T-helper 1 cell (primary cell): ENCODE measurements around the gene LAMA1.

Source experiments
- DNase-seq, 5 donors: peaks; one replicate each; pipeline ENCODE4 v3.0.0-alpha.2; 2012 to 2020

The LAMA1 gene

GRCh38 chr18:7104649-7105048 lies 12.9 kb downstream of the LAMA1 start:
- DNase-seq: no peak

DNA sequence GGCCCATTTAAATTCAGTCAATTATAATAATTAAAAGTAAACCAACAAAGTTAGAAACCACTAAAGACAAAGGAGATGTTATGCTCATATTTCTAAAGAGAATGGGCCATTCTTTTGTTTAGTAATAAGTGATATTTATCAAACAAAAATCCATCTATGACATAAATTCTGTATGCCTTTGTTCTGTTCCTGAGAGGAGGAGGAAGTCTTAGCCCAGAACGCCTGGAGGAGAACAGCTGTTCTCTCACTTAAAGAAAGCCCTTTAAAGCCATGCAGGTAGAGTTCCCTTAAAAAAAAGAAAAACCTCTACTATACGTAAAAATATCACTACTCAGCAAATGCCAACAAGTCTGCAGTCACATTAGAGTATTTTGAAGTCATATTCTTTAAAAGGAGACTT lies 15.5 kb downstream of the LAMA1 start:
- DNase-seq: no peak

GRCh38 chr18:7096838-7097237 lies 20.8 kb downstream of the LAMA1 start:
- no peak for DNase-seq

DNA sequence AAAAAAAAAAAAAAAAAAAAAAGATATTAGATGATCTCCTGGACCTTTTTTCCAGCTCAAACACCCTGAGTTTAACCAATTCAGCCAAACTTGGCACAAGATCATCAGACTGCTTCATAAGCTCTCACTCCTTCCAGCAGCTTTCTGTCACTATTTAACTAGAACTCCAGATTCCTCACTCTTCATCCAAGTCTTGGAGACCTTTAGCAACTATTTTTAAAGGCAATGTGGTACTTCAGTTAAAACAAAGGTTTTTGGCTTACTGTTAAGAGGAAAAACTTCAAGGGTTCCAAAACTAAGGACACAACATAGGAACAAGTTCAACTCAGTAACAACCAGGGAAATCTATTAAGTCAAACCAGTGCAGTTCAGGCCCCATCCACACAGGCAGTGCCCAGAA lies 23.2 kb downstream of the LAMA1 start:
- no peak for DNase-seq

GRCh38 chr18:7090771-7091170 lies 26.8 kb downstream of the LAMA1 start:
- DNase-seq: no peak

GRCh38 chr18:7089369-7089768 lies 28.2 kb downstream of the LAMA1 start:
- no peak for DNase-seq

DNA sequence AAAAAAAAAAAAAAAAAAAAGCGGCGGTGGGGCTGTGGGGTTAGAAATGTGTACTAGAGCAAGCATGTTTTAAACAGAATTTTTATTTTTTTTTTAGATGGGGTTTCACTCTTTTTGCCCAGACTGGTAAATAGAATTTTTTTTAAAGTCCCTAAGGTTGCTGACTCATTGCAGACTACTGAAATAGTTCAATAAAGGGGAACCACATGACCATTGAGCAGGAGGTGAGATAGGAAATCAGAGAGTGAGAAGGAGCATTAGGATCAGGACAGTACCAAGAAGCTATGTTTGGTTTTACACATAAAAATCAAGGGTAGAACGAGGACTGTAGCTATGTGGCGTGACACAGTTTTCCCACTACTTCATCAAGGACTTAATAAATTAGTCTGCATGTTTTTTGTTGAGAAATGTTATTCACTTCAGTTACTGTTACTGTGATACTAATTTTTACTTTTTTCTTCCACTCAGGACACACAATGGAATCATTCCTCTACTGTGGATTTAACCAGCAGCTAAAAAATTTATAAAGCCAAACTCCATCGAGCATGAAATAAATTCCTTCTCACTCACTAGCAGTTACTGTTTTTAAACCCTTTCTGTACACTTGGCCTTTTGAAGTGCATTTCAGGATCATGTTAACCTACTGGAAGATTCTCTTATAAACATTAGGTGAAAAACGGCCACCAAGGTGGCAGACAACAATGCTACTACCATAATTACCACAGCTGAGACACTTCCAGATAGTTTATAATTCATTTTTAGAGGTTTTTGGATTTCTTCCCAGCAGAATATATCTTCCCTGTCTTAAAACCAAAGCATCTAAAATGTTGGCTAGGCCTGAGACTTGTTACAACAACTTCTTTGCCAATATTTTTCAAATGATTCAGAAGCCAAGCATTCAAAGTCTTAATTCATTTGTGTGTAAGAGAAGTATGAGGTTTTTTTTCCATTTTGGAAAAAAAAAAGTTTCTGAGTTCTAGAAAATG lies 33.2 kb downstream of the LAMA1 start:
- DNase-seq: no peak

GRCh38 chr18:7082671-7083070 lies 34.9 kb downstream of the LAMA1 start:
- DNase-seq: no peak

- DNase-seq: no peak
Measured at GRCh38 chr18:7079231-7079630, 38.4 kb downstream of the LAMA1 start.

DNA sequence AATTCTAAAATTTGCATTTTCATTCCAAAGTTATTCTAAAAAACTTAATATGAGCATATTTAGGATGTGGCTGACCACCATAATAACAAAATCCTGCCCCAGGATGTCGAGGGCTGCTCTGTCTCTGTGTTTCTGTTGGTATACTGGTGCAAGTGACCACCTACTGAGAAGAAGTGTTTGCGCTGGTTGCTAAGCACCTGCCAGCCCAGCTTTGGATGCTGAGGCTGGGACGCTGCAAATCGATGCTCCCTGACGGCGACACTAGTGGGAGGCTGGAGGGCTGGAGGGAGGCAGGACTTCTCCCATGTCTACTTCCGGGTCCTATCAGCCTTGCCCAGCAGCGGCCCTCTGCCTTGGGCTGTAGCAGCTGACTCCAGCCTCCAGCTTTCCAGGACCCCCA lies 45.0 kb downstream of the LAMA1 start:
- no peak for DNase-seq

DNA sequence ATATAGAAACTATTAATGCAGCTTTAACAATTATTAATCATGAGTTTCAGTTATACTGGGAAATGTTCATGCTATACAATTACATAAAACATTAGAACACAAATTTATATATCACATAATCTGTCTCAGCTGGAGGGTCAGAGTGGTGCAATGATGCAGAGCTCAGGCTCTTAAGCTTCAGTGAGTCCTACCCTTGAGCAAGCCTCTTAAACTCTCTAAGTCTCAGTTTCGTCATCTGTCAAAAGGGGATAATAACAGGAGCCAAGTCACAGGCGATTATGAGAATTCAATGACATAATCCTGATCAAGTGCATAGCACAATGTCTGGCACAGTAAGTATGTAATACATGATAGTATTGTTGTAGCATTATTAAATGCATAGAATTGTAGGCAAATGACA lies 46.0 kb downstream of the LAMA1 start:
- DNase-seq: no peak

DNA sequence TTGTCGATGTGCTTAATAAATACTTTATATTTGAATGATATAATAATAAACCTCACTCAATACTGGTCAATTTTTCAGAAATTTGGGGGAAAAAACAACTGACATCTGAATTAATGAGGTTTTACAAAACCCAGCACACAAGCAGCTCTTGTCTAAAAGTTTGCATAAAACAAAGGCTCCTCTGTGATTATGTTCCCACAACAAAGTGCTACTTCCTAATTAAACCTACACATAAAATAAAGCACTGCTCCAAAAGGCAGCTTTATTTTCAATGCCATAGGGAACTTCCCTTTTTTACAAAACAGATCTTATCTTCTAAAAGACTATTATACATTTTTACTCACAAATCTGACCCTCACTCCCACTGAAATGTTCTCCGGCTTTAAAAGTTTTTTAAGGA lies 47.1 kb downstream of the LAMA1 start:
- no peak for DNase-seq

DNA sequence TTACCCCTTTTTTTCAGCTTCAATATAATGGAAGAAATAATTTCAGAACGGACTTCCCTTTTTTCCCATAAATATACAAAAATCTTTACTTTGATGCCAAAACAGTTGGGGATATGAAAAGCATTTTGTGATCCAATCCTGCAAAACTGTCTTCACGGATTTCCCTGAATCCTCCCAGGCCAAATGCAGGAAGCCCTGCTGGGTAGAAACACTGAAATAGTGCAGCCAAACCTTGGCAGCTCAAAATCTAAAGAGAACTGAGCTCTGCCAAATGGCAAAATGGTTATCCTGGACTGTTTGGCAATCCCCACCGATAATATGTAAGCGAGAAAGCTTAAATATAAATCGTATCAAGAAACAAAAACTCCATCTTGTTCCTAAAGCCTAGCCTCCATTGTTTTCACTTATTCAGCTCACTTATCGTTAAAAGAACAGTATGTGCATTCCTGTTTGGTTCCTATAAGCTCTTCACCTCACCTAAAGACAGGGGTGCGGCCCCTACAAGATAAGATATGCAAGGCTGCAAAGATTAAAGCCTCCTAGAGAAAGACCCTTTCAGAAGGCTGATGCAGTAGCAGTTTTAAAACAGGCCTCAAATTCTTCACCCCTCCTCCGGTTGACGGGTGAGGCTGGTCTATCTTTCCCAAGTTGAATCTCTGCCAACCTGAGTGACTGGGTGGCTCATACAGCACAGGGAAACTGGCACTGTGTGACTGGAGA lies 48.6 kb downstream of the LAMA1 start:
- no peak for DNase-seq

GRCh38 chr18:7066965-7067555 lies 50.5 kb downstream of the LAMA1 start:
- no peak for DNase-seq

GRCh38 chr18:7065736-7066135 lies 51.9 kb downstream of the LAMA1 start:
- no peak for DNase-seq

- DNase-seq: no peak
Measured at GRCh38 chr18:7064346-7064745, 53.3 kb downstream of the LAMA1 start.

DNA sequence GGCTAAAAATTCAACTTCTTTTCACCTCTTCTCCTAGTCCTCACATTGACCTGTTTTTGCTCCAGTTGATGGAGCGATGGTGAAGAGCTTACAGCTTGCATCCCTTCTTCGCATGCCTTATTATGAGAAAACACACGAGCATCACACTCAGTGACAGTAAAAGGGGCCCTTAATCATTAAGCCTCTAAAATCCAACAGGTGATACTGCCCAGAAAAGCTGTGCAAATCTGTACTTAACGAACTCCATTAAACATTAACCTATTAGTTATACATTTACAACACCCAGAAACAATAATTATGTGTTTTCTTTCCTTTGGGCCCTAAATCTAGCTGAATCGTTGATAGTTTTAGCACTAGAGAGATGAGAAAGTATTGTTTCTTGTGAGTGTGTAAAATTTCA lies 54.8 kb downstream of the LAMA1 start:
- DNase-seq: no peak

GRCh38 chr18:7062236-7062635 lies 55.4 kb downstream of the LAMA1 start:
- DNase-seq: no peak

DNA sequence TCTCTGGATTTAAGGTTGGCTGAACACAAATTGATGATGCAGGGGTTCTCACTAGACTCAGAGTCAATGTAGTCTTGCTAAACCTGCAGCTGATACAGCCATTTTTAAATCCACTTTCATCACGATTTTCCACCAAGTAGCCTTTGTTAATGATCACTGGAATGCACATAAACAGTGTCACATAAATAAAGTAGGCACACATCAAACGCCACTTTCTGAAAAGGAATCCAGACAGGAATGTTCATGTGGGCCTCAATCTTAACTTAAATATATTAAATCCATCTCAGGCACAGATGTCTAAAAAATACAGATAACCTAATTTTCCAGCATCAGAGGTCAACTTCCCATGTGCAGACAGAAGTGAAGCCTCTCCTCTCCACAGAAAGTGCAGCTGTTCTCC lies 58.3 kb downstream of the LAMA1 start:
- DNase-seq: no peak

- no peak for DNase-seq
Measured at GRCh38 chr18:7056026-7056425, 61.6 kb downstream of the LAMA1 start.

GRCh38 chr18:7049951-7050350 lies 67.6 kb downstream of the LAMA1 start:
- no peak for DNase-seq

DNA sequence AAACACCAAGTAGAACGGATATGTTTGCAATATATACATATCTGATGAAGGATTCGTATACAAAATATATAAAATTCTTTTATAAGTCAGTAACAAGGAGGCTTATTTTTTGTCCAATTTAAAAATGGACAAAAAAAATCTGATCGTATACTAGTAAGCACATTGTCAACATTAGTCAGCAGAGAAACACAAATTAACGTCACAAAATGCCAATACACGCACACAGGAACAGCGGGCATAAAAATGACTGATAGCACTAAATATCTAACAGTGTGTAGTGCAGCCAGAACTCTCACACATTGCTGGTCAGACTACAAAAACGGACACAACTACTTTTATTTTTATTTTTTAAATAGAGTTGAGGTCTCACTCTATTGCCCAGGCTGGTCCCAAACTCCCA lies 69.5 kb downstream of the LAMA1 start:
- no peak for DNase-seq

- no peak for DNase-seq
Measured at GRCh38 chr18:7047336-7047735, 70.3 kb downstream of the LAMA1 start.
